LNCAP (cell line): ENCODE data around the gene ATP5MK.

Experiments used
- CTCF ChIP-seq: fragments of 450-650 bp; IDR thresholded peaks from 2 replicates; pipeline ENCODE4 v1.5.1; 2017; ENCODE audit warnings: mild to moderate bottlenecking

The ATP5MK gene

DNA sequence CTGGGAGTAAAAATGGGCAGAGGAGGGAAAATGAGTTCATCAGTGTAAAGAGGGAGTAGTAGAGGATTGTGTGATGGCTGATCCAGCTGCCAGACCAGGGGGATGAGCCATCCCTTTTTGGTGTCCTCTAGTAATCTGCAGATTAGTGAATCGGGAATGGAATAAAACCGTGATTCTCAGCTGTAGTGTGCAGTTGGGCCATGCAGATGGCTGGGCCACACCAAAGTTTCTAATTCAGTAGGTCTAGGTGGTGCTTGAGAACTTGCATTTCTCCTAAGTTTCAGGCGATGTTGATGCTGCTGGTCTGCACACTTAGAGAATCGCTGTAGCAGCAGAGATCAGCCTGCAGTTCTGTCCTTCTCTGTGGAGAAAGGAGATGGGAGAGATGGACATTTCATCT is 22.8 kb upstream of the ATP5MK start:
- no peak for TF ChIP-seq CTCF

GRCh38 chr10:103417601-103418000 is 21.3 kb upstream of the ATP5MK start:
- TF ChIP-seq CTCF = no peak

- TF ChIP-seq CTCF = peak; percentile 65
These were observed 20.3 kb upstream of the ATP5MK start for GRCh38 chr10:103416436-103417147.

- TF ChIP-seq CTCF = no peak
These were observed 19.3 kb upstream of the ATP5MK start for GRCh38 chr10:103415581-103415980.

GRCh38 chr10:103413564-103413963 is 17.3 kb upstream of the ATP5MK start:
- no peak for TF ChIP-seq CTCF

DNA sequence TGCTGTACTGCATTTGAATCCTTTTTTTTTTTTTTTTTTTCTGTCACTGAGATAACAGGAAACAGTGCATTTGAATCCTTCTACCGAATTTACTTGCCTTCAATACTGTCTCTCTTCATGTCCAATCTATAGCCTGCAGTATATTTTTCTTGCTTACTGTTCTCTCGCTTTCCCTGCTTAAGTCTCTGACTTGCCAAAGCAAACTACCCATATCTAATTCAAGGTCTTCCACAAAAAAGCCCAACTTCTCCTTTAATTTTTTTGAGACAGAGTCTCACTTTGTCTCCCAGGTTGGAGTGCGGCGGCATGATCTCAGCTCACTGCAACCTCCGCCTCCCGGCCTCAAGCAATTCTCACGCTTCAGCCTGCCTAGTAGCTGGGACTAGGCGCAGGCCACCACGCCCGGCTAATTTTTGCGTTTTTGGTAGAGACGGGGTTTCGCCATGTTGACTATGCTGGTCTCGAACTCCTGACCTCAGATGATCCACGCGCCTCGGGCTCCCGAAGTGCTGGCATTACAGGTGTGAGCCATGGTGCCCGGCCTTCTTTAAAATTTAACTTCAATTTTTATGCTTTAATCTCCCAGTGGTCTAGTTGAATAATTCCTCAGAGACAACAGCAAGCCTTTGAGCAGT is 1.0 kb upstream of the ATP5MK start:
- no peak for TF ChIP-seq CTCF

DNA sequence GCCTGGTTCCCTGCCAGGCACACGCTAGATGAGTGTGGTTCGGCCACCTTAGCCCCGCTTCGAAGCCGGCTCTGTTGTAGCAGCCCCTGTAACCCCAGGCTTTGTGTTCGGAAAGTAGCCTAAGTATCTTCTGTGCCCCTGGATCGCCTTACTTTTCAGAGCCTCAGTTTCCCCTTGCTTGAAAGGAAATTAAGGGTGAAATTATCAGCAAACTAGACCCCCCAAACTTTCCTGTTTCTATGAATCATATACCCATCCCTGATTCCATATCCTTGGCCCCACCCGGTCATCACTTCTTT is 463 bp upstream of the ATP5MK start:
- TF ChIP-seq CTCF = 0 out of 2 replicates have a peak, but pooled peaks have one; percentile 1

GRCh38 chr10:103395754-103396066 is 565 bp downstream of the ATP5MK start:
- TF ChIP-seq CTCF = no peak
